Suprapubic skin (tissue), 4 donors: ENCODE measurements around the gene NEU4. TPM values are rescaled to one million over a fixed set of nuclear protein-coding genes. Genes with fewer than 3 reads are reported as not detected.
"Not testable (repeated sequence)": the region's sequence is repeated elsewhere in the genome, so short reads cannot be mapped to it uniquely, and the experiment has no call there.

ENCODE experiments used
- DNase-seq, 2 donors: peaks; one replicate each; pipeline ENCODE4 v3.0.0-alpha.2; 2019; ENCODE audit warnings: low spot score in 2 of 2
- H3K27ac ChIP-seq: fragments of 200-600 bp; sonication (generic); one replicate; pipeline ENCODE4 v1.5.1; 2019
- H3K27me3 ChIP-seq: fragments of 200-600 bp; sonication (generic); one replicate; pipeline ENCODE4 v1.5.1; 2019
- H3K36me3 ChIP-seq: fragments of 200-600 bp; sonication (generic); one replicate; pipeline ENCODE4 v1.5.1; 2019
- H3K4me1 ChIP-seq: fragments of 200-600 bp; sonication (generic); one replicate; pipeline ENCODE4 v1.5.1; 2019
- H3K4me3 ChIP-seq: fragments of 200-600 bp; sonication (generic); one replicate; pipeline ENCODE4 v1.5.1; 2019; ENCODE audit warnings: mild to moderate bottlenecking
- H3K9me3 ChIP-seq: fragments of 200-600 bp; sonication (generic); one replicate; pipeline ENCODE4 v1.5.1; 2019
- EP300 ChIP-seq: sonication (generic); formaldehyde crosslinking; IDR thresholded peaks from one replicate; pipeline ENCODE4 v1.6.1; 2017; ENCODE audit warnings: antibody characterized with exemption
- POLR2A ChIP-seq, 2 donors: fragments of 450-650 bp; IDR thresholded peaks; one replicate each; pipeline ENCODE4 v1.6.1; 2017; ENCODE audit warnings: antibody characterized with exemption in 2 of 2, mild to moderate bottlenecking in 2 of 2, moderate library complexity in 2 of 2
- POLR2AphosphoS5 ChIP-seq, 3 donors: sonication (generic); formaldehyde crosslinking; IDR thresholded peaks; one replicate each; pipeline ENCODE4 v1.6.1; 2017; ENCODE audit warnings: antibody characterized with exemption in 3 of 3
- WGBS: methylation state at CpG from one replicate; pipeline ENCODE4 v1.1.5; 2018; 5-methylcytosine and 5-hydroxymethylcytosine counted together
- total RNA-seq, 4 donors: library from RNA; depleted of rRNA; stranded (reverse); fragments of >200 nt; gene quantifications; one replicate each; pipeline ENCODE4 v1.1.0, GENCODE V29; 2016
- TF ChIP-seq, protein P1 (sequence below), 2 donors: fragments of 200-600 bp in 1 of 2; fragments of 450-650 bp in 1 of 2; sonication (generic) in 1 of 2; IDR thresholded peaks; one replicate each; pipeline ENCODE4 v1.5.1; 2016 to 2019; ENCODE audit warnings: antibody characterized with exemption in 2 of 2, mild to moderate bottlenecking in 1 of 2, moderate library complexity in 1 of 2

NEU4 gene, protein sequence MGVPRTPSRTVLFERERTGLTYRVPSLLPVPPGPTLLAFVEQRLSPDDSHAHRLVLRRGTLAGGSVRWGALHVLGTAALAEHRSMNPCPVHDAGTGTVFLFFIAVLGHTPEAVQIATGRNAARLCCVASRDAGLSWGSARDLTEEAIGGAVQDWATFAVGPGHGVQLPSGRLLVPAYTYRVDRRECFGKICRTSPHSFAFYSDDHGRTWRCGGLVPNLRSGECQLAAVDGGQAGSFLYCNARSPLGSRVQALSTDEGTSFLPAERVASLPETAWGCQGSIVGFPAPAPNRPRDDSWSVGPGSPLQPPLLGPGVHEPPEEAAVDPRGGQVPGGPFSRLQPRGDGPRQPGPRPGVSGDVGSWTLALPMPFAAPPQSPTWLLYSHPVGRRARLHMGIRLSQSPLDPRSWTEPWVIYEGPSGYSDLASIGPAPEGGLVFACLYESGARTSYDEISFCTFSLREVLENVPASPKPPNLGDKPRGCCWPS
- under 1 TPM in 2 of 4 donors, not detected in 2; 0.21 to 0.70 TPM for total RNA-seq

DNA sequence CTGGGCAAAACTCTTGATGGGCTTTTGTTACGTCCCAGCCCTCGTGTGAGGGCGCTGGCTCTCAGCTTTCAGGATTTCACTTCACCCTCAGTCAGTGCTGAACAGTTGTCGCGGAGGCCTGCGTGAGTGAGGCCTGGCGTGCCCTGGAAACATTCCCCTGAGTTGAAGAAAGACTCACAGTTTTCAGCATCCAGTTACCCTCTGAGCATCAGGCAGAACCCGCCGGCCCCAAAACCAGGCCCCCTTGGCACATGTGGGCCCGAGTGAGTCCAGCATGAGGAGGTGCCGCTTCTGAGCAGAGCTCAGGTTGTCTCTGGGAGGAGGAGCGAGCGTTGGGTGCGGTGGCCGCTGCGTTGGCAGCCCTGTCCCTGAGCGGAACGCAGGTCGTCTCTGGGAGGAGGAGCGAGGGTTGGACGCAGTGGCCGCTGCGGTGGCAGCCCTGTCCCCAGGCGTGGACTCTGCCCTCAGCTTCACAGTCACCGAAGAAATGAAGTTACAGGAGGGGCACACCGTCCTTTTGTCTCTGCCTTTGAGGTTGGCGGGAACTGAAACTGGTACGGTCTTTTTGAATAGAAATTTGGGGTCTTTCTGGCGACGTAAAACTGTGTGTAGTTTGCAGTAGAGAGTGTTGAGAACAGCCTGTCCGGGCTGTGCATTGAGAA, at the start of gene NEU4:
Gene NEU4, plus strand, starts transcription at position 473 of the 662 bp plus-strand sequence. CDS start 5,292 bp downstream, outside the sequence.
- Histone ChIP-seq H3K4me3 (no peak within 1 kb of the TSS), H3K9me3 (no peaks in the 10 kb centered on the region), H3K27ac (no peak within 1 kb of the TSS), H3K36me3 (no peaks in the 10 kb centered on the region), H3K27me3 (peaks cover 11% of the 10 kb centered on the region), H3K4me1 (peaks cover 11% of the 10 kb centered on the region)
- 93% methylated on average over 29 of the region's 31 CpGs for WGBS
- no peak for TF ChIP-seq POLR2A (IDR thresholded peaks at IDR 0.05)
- no peak for TF ChIP-seq POLR2AphosphoS5 (IDR thresholded peaks at IDR 0.05)
- TF ChIP-seq, protein P1, sequence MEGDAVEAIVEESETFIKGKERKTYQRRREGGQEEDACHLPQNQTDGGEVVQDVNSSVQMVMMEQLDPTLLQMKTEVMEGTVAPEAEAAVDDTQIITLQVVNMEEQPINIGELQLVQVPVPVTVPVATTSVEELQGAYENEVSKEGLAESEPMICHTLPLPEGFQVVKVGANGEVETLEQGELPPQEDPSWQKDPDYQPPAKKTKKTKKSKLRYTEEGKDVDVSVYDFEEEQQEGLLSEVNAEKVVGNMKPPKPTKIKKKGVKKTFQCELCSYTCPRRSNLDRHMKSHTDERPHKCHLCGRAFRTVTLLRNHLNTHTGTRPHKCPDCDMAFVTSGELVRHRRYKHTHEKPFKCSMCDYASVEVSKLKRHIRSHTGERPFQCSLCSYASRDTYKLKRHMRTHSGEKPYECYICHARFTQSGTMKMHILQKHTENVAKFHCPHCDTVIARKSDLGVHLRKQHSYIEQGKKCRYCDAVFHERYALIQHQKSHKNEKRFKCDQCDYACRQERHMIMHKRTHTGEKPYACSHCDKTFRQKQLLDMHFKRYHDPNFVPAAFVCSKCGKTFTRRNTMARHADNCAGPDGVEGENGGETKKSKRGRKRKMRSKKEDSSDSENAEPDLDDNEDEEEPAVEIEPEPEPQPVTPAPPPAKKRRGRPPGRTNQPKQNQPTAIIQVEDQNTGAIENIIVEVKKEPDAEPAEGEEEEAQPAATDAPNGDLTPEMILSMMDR (IDR thresholded peaks at IDR 0.05), result no peak
- peak in 1 of 2 donors; percentile 51 for DNase-seq

DNA sequence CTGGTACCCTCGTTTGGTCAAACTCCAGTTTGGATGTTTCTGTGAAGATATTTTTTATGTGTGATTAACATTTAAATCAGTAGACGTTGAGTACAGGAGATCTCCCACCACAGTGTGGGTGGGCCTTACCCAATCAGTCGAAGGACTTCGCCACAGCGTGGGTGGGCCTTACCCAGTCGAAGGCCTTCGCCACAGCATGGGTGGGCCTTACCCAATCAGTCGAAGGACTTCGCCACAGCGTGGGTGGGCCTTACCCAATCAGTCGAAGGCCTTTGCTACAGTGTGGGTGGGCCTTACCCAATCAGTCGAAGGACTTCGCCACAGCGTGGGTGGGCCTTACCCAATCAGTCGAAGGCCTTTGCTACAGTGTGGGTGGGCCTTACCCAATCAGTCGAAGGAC, 49.1 kb upstream of the NEU4 start:
- H3K36me3 ChIP-seq, result peaks cover 54% of the 10 kb centered on the region

DNA sequence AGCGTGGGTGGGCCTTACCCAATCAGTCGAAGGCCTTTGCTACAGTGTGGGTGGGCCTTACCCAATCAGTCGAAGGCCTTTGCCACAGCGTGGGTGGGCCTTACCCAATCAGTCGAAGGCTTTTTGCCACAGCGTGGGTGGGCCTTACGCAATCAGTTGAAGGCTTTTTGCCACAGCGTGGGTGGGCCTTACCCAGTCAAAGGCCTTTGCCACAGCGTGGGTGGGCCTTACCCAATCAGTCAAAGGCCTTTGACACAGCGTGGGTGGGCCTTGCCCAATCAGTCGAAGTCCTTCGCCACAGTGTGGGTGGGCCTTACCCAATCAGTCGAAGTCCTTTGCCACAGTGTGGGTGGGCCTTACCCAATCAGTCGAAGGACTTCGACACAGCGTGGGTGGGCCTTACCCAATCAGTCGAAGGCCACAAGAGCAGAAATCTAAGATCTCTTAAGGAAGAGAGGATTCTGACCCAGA, 48.7 kb upstream of the NEU4 start:
- no peak for TF ChIP-seq POLR2AphosphoS5 (IDR thresholded peaks at IDR 0.05)
- no peak for TF ChIP-seq POLR2A (IDR thresholded peaks at IDR 0.05)
- TF ChIP-seq EP300, result no peak
- TF ChIP-seq, protein P1 (IDR thresholded peaks at IDR 0.05), result no peak
- DNase-seq, result peak in 1 of 2 donors; percentile 59
- 97% methylated on average over 6 of the region's 17 CpGs for WGBS

More for the DNA sequence above, 49.1 kb upstream of the NEU4 start:
- H3K4me1 ChIP-seq, H3K9me3 ChIP-seq, H3K27ac ChIP-seq, H3K4me3 ChIP-seq, H3K27me3 ChIP-seq: not testable (repeated sequence)
- WGBS, result 94% methylated on average over 12 of the region's 16 CpGs
- DNase-seq, result peak in 1 of 2 donors; percentile 16

DNA sequence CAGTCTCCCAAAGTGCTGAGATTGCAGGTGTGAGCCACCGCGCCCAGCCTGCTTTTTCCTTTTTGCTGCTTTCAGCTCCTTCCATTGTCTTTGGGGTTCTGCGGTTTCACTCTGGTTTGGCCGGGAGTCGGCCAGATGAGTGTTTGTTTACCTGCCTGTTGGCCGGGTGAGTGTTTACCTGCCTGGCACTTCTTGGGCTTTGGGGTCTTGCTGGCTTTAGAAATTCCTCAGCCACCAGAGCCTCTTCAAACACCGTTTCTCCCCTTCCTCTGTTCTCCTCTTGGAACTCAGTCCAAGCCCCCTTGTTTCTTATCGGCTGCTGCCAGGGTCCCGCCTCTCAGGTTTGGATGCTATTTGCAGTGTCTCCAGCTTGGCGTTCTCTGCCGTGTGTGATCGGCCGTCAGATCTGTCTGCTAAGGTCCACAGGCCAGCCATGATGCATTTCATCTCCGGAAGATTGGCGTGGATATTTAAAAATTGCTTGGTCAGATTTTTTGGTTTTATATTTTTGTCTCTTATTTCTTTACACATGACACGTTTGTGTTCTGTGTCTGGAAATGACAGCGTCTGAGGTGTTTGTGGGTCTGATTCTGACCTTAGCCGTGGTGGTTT, 46.6 kb upstream of the NEU4 start:
- Histone ChIP-seq H3K36me3 (peaks cover 29% of the 10 kb centered on the region), H3K9me3 (no peaks in the 10 kb centered on the region), H3K27ac (no peak overlapping the region), H3K4me1 (no peaks in the 10 kb centered on the region), H3K4me3 (no peak overlapping the region), H3K27me3 (no peaks in the 10 kb centered on the region)
- DNase-seq, result peak in 1 of 2 donors; percentile 65
- 64% methylated on average over 18 of the region's 18 CpGs for WGBS
- TF ChIP-seq POLR2A (IDR thresholded peaks at IDR 0.05) (no peak), EP300 (no peak), POLR2AphosphoS5 (IDR thresholded peaks at IDR 0.05) (no peak)
- TF ChIP-seq, protein P1 (IDR thresholded peaks at IDR 0.05), result no peak

More for the DNA sequence above, 48.7 kb upstream of the NEU4 start:
- Histone ChIP-seq H3K9me3 (no peaks in the 10 kb centered on the region), H3K36me3 (peaks cover 50% of the 10 kb centered on the region), H3K27ac (no peak overlapping the region), H3K27me3 (no peaks in the 10 kb centered on the region), H3K4me1 (no peaks in the 10 kb centered on the region), H3K4me3 (no peak overlapping the region)

DNA sequence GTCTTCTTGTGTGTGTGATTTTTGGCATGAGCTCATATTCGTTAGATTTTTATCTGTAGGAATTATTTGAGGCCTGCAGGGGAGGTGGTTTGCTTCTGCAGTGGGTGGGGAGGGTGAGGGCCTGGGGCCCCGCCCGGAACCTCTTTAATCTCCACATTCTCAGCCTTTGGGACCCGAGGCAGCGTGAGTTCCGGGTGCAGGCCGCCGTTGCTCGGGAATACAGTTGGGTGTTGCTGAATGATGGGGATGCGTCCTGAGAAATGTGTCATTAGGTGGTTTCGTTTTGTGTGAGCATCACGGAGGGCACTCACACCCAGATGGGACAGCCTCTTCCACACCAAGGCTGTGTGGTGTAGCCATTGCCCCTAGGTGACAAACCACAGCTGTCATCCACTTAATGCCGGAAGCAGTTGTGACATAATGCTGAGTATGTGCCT, 46.0 kb upstream of the NEU4 start:
- no peak overlapping the region for H3K27ac ChIP-seq
- 62% methylated on average over 13 of the region's 13 CpGs for WGBS
- TF ChIP-seq, protein P1 (IDR thresholded peaks at IDR 0.05), result no peak
- TF ChIP-seq POLR2A (IDR thresholded peaks at IDR 0.05), result no peak
- TF ChIP-seq POLR2AphosphoS5 (IDR thresholded peaks at IDR 0.05), result no peak
- no peak for TF ChIP-seq EP300
- DNase-seq, result peak in 1 of 2 donors; percentile 56
- H3K4me1 ChIP-seq, result no peaks in the 10 kb centered on the region
- H3K9me3 ChIP-seq, result no peaks in the 10 kb centered on the region
- H3K27me3 ChIP-seq, result no peaks in the 10 kb centered on the region
- no peak overlapping the region for H3K4me3 ChIP-seq
- peaks cover 28% of the 10 kb centered on the region for H3K36me3 ChIP-seq
